Lung (tissue), 12 donors: ENCODE measurements around the gene CPNE1. TPM values are rescaled to one million over a fixed set of nuclear protein-coding genes. Genes with fewer than 3 reads are reported as not detected.

Experiments used
- ATAC-seq: fragments of 200-7000 bp; cut with Tn5 transposase; one replicate; pipeline ENCODE4 v1.9.1; 2020; ENCODE audit warnings: moderate number of reproducible peaks; ENCODE audit not compliant: insufficient read depth, low FRiP score
- DNase-seq, 3 donors: peaks; one replicate each; pipeline ENCODE4 v3.0.0-alpha.2; 2013 to 2017
- H3K27ac ChIP-seq, 2 donors: one replicate each; pipeline ENCODE4 v1.5.1; 2013; ENCODE audit warnings: mild to moderate bottlenecking in 2 of 2, moderate library complexity in 2 of 2, control low read depth in 1 of 2, inconsistent platforms in 1 of 2, low read depth in 1 of 2, low read length in 1 of 2
- H3K27me3 ChIP-seq, 3 donors: one replicate each; pipeline ENCODE4 v1.5.1; 2013; ENCODE audit warnings: low read length in 2 of 3; ENCODE audit not compliant: control insufficient read depth in 3 of 3, insufficient read depth in 3 of 3
- H3K36me3 ChIP-seq, 4 donors: one replicate each; pipeline ENCODE4 v1.5.1; 2013; ENCODE audit warnings: low read length in 4 of 4, mild to moderate bottlenecking in 1 of 4, moderate library complexity in 1 of 4; ENCODE audit not compliant: control insufficient read depth in 4 of 4, insufficient read depth in 4 of 4
- H3K4me1 ChIP-seq, 5 donors: one replicate each; pipeline ENCODE4 v1.5.1; 2013; ENCODE audit warnings: low read length in 5 of 5, mild to moderate bottlenecking in 2 of 5, moderate library complexity in 1 of 5; ENCODE audit not compliant: control insufficient read depth in 5 of 5, insufficient read depth in 5 of 5
- H3K4me3 ChIP-seq: one replicate; pipeline ENCODE4 v1.5.1; 2013; ENCODE audit warnings: mild to moderate bottlenecking, control low read depth, moderate library complexity
- H3K9ac ChIP-seq, 2 donors: one replicate each; pipeline ENCODE4 v1.5.1; 2013; ENCODE audit warnings: low read length in 2 of 2, control low read depth in 1 of 2; ENCODE audit not compliant: insufficient read depth in 1 of 2
- H3K9me3 ChIP-seq, 4 donors: one replicate each; pipeline ENCODE4 v1.5.1; 2013; ENCODE audit warnings: low read length in 3 of 4, mild to moderate bottlenecking in 1 of 4, moderate library complexity in 1 of 4; ENCODE audit not compliant: control insufficient read depth in 4 of 4, insufficient read depth in 3 of 4
- CTCF ChIP-seq: IDR thresholded peaks from 2 replicates; pipeline ENCODE4 v1.5.1; 2012; ENCODE audit warnings: mild to moderate bottlenecking; ENCODE audit errors: control extremely low read depth, extremely low read depth
- WGBS, 2 donors: extraction: QIAGEN DNeasy Blood & Tissue Kit; methylation state at CpG; one replicate each; pipeline ENCODE4 v1.1.7; 2013; 5-methylcytosine and 5-hydroxymethylcytosine counted together
- polyA plus RNA-seq, 2 donors: library from polyadenylated mRNA; stranded (reverse); fragments of 200-250 nt; gene quantifications; one replicate each; pipeline ENCODE4 v1.2.1, GENCODE V29; 2013
- total RNA-seq, 2 donors: library from RNA; depleted of rRNA in 1 of 2; stranded (reverse); fragments of >200 nt in 1 of 2; gene quantifications; one replicate each; pipeline ENCODE4 v1.2.1, GENCODE V29; 2014 to 2021
- donor health status: control.
- donor health status: control.
- donor health status: Bipolar disorder and iron deficiency.
- donor health status: healthy.
- donor health status: DM: yes; HTN: yes; CAD: no.

CPNE1 gene
- total and polyA plus RNA-seq, 4 donors, result 91.9 to 180 (median 140) TPM

- Histone ChIP-seq H3K27ac (no peak overlapping the region), H3K36me3 (peaks cover 15 to 36% (median 28%) of the 10 kb centered on the region in 4 donors), H3K4me3 (no peak overlapping the region), H3K9ac (no peak overlapping the region), H3K9me3 (no peaks in the 10 kb centered on the region), H3K4me1 (no peaks in the 10 kb centered on the region), H3K27me3 (no peaks in the 10 kb centered on the region)
- no peak for DNase-seq
- 93 to 95% methylated on average over 4 of the region's 4 CpGs for WGBS, 2 donors
- TF ChIP-seq CTCF, result no peak
- ATAC-seq, result no peak
These were observed 9.2 kb upstream of the CPNE1 start for GRCh38 chr20:35673884-35674283.

GRCh38 chr20:35669681-35670080 is 5.0 kb upstream of the CPNE1 start:
- H3K9me3 ChIP-seq, result no peaks in the 10 kb centered on the region
- no peak for TF ChIP-seq CTCF
- H3K27ac ChIP-seq, result no peak overlapping the region
- 87 to 92% methylated on average over 1 of the region's 1 CpG for WGBS, 2 donors
- DNase-seq (no peak), ATAC-seq (no peak)
- no peak overlapping the region for H3K4me3 ChIP-seq
- H3K4me1 ChIP-seq, result no peaks in the 10 kb centered on the region
- H3K36me3 ChIP-seq, result peaks cover 13 to 30% (median 25%) of the 10 kb centered on the region in 4 donors
- no peaks in the 10 kb centered on the region for H3K27me3 ChIP-seq
- no peak overlapping the region for H3K9ac ChIP-seq

- no peaks in the 10 kb centered on the region for H3K9me3 ChIP-seq
- DNase-seq, result no peak
- no peak overlapping the region for H3K4me3 ChIP-seq
- no peak overlapping the region for H3K27ac ChIP-seq
- no peak for TF ChIP-seq CTCF
- H3K27me3 ChIP-seq, result no peaks in the 10 kb centered on the region
- no peaks in the 10 kb centered on the region for H3K4me1 ChIP-seq
- ATAC-seq, result no peak
- peaks cover 9 to 25% (median 23%) of the 10 kb centered on the region in 4 donors for H3K36me3 ChIP-seq
- H3K9ac ChIP-seq, result no peak overlapping the region
- WGBS, 2 donors, result 92 to 96% methylated on average over 5 of the region's 5 CpGs
These were observed 4.5 kb upstream of the CPNE1 start for GRCh38 chr20:35669221-35669620.

GRCh38 chr20:35665949-35666288 is 1.2 kb upstream of the CPNE1 start:
- Histone ChIP-seq H3K9ac (no peak overlapping the region), H3K36me3 (peaks cover 2 to 10% (median 9%) of the 10 kb centered on the region in 4 donors), H3K4me3 (no peak overlapping the region), H3K9me3 (no peaks in the 10 kb centered on the region), H3K4me1 (peaks cover 0 to 25% (median 7%) of the 10 kb centered on the region in 5 donors), H3K27me3 (no peaks in the 10 kb centered on the region), H3K27ac (no peak overlapping the region)
- DNase-seq, result no peak
- ATAC-seq, result no peak
- 98 to 99% methylated on average over 17 of the region's 17 CpGs for WGBS, 2 donors
- no peak for TF ChIP-seq CTCF
